H1 (cell line): ENCODE results near the gene DMAC2. TPM values are rescaled to one million over a fixed set of nuclear protein-coding genes. Genes with fewer than 3 reads are reported as not detected.

Experiments used
- CBX8 ChIP-seq: fragments of 300-800, 300-1000 bp; sonication (generic); IDR thresholded peaks from 2 replicates; pipeline ENCODE4 v1.7.1; 2016; ENCODE audit warnings: low read depth, low read length, borderline replicate concordance
- CHD1 ChIP-seq: IDR thresholded peaks from 2 replicates; pipeline ENCODE4 v1.6.1; 2012; ENCODE audit warnings: low read depth, low read length, improper control_type of control experiment
- POU5F1 ChIP-seq: IDR thresholded peaks from 2 replicates; pipeline ENCODE4 v1.6.1; 2011; ENCODE audit warnings: low read depth, mild to moderate bottlenecking, low read length, moderate library complexity
- RBBP5 ChIP-seq: IDR thresholded peaks from 2 replicates; pipeline ENCODE4 v1.7.1; 2012; ENCODE audit warnings: low read depth, mild to moderate bottlenecking, inconsistent platforms, low read length, moderate library complexity, borderline replicate concordance
- TAF1 ChIP-seq: IDR thresholded peaks from 2 replicates; pipeline ENCODE4 v1.6.1; 2011; ENCODE audit warnings: mild to moderate bottlenecking, low read depth, low read length
- polyA plus RNA-seq, 7 experiments: library from polyadenylated mRNA; depleted of rRNA in 3 of 7; stranded (reverse) in 5 of 7; unstranded in 2 of 7; fragments of >200 nt in 5 of 7; fragments of 200-250 nt in 2 of 7; gene quantifications; 1 replicate in 5 of 7; 2 replicates in 1 of 7; 4 replicates in 1 of 7; pipeline versions ENCODE4 v1.2.1 to v1.2.3, GENCODE V29; 2011 to 2013; ENCODE audit warnings: missing spikeins in 2 of 7, mixed read lengths in 2 of 7
- total RNA-seq: library from RNA; stranded (reverse); fragmentation: NEBNext Ultra II Directional; extraction: Animal tissue kit (Norgen Biotek cat#: 25700); gene quantifications from 2 replicates; pipeline ENCODE4 v1.2.1, GENCODE V29; 2021

Gene DMAC2
- total and polyA plus RNA-seq, 2 of the 8 experiments (the other 6 are each of a cell fraction or from before 2014, with no cell fraction given) = 86.8 to 170 TPM

GRCh38 chr19:41403181-41403970 is 36.3 kb downstream of the DMAC2 start (continued):
- no peak for TF ChIP-seq CBX8
- TF ChIP-seq POU5F1 = no peak
- TF ChIP-seq RBBP5 = no peak
- TF ChIP-seq CHD1 = no peak
- no peak for TF ChIP-seq TAF1
